ENCODE data around the gene UNC13A.

- TF ChIP-seq CTCF (IDR thresholded peaks at IDR 0.05) (no peak), POLR2A (IDR thresholded peaks at IDR 0.05) (no peak), EP300 (IDR thresholded peaks at IDR 0.05) (no peak)
Measured at GRCh38 chr19:17575871-17576757, 112.0 kb downstream of the UNC13A start.

Data from tibial nerve (tissue), 4 donors.